GM13977 (cell line): ENCODE results near the gene RTP1.

Source experiments
- DNase-seq: peaks from one replicate; pipeline ENCODE4 v3.0.0; 2012; ENCODE audit warnings: low spot score
- CTCF ChIP-seq: IDR thresholded peaks from 2 replicates; pipeline ENCODE4 v1.5.1; 2012; ENCODE audit warnings: mild to moderate bottlenecking, control low read depth; ENCODE audit not compliant: insufficient read depth; ENCODE audit errors: extremely low read depth, missing control alignments
- in situ Hi-C: fragments of 300-500 bp; cut with MboI; formaldehyde crosslinking; loops from one replicate; pipeline ENCODE4 v1.12.0; 2022; ENCODE audit warnings: low sequenced_read_pairs, low pct_unique_long_range_greater_than_20kb, mixed read lengths, inconsistent platforms; ENCODE audit not compliant: unreplicated experiment

Gene RTP1

GRCh38 chr3:187197335-187197649 lies at the start of gene RTP1:
Gene RTP1 (plus strand): TSS chr3:187197486. CDS start chr3:187197516, 30 bp downstream.
- no peak for TF ChIP-seq CTCF
- DNase-seq, result no peak
- in situ Hi-C loops, result no loop called here

- DNase-seq, result no peak
- in situ Hi-C loops, result no loop called here
Measured at GRCh38 chr3:187150186-187150585, 47.1 kb upstream of the RTP1 start.

GRCh38 chr3:187150599-187150998 lies 46.7 kb upstream of the RTP1 start:
- no peak for DNase-seq
- TF ChIP-seq CTCF, result peak; percentile 52
- in situ Hi-C loops, result no loop called here

More at GRCh38 chr3:187150186-187150585, 47.1 kb upstream of the RTP1 start:
- no peak for TF ChIP-seq CTCF

GRCh38 chr3:187161556-187161955 lies 35.7 kb upstream of the RTP1 start:
- DNase-seq, result no peak
- TF ChIP-seq CTCF, result no peak
- in situ Hi-C loops, result loop anchor here (10.0 kb wide), 2 partner anchors 47 to 317 kb away; partner anchors contain the start of gene ADIPOQ

- no peak for TF ChIP-seq CTCF
- in situ Hi-C loops, result loop anchor here (10.0 kb wide), 2 partner anchors 48 to 318 kb away; partner anchors contain the start of gene ADIPOQ
- no peak for DNase-seq
Measured at GRCh38 chr3:187162265-187162953, 34.9 kb upstream of the RTP1 start.

GRCh38 chr3:187165144-187165543 lies 32.1 kb upstream of the RTP1 start:
- in situ Hi-C loops, result loop anchor here (10.0 kb wide), 2 partner anchors 50 to 320 kb away; partner anchors contain the start of gene ADIPOQ
- peak; percentile 49 for DNase-seq
- peak; percentile 55 for TF ChIP-seq CTCF
